Activated CD8-positive, alpha-beta memory T cell treated with anti-CD3 and anti-CD28 coated beads for 24 hours (primary cell): ENCODE results near the gene SEC31B.

Experiments
- DNase-seq: peaks from one replicate; pipeline ENCODE4 v3.0.0-alpha.2; 2020

SEC31B gene, protein sequence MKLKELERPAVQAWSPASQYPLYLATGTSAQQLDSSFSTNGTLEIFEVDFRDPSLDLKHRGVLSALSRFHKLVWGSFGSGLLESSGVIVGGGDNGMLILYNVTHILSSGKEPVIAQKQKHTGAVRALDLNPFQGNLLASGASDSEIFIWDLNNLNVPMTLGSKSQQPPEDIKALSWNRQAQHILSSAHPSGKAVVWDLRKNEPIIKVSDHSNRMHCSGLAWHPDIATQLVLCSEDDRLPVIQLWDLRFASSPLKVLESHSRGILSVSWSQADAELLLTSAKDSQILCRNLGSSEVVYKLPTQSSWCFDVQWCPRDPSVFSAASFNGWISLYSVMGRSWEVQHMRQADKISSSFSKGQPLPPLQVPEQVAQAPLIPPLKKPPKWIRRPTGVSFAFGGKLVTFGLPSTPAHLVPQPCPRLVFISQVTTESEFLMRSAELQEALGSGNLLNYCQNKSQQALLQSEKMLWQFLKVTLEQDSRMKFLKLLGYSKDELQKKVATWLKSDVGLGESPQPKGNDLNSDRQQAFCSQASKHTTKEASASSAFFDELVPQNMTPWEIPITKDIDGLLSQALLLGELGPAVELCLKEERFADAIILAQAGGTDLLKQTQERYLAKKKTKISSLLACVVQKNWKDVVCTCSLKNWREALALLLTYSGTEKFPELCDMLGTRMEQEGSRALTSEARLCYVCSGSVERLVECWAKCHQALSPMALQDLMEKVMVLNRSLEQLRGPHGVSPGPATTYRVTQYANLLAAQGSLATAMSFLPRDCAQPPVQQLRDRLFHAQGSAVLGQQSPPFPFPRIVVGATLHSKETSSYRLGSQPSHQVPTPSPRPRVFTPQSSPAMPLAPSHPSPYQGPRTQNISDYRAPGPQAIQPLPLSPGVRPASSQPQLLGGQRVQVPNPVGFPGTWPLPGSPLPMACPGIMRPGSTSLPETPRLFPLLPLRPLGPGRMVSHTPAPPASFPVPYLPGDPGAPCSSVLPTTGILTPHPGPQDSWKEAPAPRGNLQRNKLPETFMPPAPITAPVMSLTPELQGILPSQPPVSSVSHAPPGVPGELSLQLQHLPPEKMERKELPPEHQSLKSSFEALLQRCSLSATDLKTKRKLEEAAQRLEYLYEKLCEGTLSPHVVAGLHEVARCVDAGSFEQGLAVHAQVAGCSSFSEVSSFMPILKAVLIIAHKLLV

DNA sequence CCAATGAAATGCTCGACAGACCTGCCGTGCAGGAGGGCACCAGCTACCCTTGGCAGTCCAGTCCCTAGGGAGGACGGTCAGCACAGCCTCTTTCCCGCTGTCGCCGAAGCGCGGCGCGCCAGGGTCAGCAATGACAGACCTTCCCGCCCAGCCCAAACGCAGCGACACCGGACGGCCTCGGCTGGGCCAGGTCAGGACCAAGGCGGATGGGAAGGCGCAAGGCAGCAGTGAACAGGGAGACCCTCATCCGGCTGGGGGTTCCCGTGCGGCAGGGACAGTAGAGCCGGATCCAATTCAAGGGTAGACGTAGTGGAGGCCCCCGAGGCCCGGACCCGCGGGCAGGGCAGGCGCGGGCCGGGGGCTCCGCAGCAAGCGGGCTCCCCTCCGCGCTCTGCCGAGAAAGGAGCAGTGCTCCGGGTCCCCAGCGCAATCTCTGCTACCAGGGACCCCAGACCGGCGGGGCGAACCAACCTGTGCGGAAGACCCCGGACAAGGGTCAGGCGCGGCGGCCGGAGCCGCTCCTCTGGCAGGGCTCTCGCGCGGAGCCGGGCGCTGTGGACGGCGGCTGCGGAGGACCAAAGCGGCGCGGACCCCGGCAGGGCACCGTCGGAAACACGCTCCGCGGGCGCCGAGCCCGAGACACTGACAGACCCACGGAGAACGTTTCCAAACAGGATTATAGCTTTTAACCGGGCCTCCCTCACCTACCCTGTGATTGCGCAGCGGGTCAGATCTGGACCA, at the start of gene SEC31B:
SEC31B (minus strand) TSS at position 551 of the 741 bp plus-strand sequence. CDS start 2,909 bp downstream, outside the sequence.
- DNase-seq, result no peak

DNA sequence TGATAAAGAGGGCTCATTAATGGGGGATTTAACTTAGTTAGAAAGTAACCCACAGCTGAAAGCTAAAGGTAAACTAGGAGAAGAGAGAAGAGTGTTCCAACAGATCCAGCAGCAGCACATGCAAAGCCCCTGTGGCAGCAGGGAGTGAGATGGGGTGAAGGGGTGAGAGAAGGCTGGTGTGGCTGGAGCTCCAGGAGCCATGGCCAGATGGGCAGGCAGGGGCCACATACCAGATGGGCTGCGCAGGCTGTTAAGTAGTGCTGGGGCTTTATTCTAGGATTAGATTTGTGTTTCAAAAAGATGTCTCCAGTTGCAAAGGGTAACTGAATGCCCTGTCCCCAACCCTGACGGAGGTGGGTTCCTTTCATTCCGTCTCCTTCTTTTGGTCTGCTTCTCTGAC, 49.3 kb upstream of the SEC31B start:
- DNase-seq, result peak; percentile 13

DNA sequence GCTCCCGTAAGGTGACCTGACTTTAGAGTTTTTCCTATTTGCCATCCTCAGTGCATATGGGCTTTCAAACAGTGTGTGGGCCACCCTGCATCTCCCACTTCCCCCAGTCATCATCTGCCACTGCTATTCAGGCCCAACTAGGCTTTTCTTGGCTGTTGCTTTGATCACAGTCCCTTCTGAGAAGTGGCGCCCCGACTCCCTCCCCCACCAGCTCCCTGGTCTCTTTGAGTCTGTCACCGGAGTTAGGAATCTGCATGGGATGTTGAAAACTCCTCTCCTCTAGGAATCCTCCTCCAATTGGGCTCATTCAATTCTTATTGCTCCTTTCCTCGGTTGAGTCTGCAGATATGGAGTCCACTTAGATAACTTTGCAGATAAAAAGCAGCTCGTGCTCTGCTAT, 48.2 kb upstream of the SEC31B start:
- DNase-seq, result peak; percentile 43

DNA sequence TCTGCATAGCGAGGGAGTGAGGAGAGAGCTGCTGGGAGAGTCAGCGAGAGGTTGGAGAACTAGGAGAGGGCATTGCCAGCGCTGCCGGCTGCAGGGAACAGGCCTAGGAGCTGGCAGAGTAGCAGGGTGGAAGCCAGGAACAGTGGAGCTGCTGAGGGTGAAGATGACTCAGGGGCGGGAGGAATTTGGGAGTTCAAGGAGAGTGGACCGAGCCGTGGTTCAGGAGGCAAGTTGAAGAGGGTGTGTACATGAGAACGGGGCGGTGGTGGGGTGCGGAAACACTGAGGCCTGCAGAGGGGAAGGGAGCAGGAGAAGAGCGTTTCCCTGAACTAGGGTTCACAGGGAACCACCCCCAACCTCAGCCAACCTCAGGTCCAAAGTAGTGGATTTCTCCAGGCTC, 47.6 kb upstream of the SEC31B start:
- DNase-seq, result peak; percentile 30

- peak; percentile 21 for DNase-seq
Observed at GRCh38 chr10:100566561-100566960, 46.9 kb upstream of the SEC31B start.

- DNase-seq, result peak; percentile 43
Observed at GRCh38 chr10:100565206-100565985, 45.7 kb upstream of the SEC31B start.

DNA sequence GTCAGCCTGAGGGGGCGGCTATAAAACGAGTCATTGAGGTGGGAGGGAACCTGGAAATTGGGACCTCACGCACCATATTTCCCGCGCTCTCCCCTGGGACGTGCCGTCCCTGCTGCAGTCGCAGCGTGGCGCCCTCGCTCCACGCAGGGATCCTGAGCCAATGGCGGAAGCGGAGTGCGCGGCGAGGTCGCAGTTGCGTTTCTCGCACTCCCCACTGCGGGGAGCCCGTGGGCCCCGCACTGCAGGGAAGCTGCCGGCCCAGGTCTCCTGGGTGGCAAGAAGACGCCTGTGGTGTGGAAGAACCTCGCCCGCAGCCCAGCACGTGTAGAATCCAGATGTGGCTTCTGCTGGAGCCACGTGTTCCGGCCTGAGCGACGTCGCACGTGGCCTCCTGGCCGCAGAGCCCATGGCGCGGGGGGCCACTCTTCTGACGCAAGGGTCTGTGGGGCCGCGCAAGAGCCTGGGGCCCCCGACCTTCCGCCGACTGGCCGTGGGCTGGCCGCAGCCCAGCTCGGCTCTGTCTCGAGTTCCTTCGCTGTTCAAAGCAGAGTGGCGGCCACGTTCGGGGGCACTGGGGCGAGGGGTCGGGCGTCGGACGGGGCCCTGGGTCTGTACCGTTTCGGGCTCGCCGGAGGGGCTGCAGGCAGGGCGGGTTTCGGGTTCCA, 42.5 kb upstream of the SEC31B start:
- DNase-seq, result peak; percentile 88

GRCh38 chr10:100561005-100561404, 41.3 kb upstream of the SEC31B start:
- DNase-seq, result no peak

DNA sequence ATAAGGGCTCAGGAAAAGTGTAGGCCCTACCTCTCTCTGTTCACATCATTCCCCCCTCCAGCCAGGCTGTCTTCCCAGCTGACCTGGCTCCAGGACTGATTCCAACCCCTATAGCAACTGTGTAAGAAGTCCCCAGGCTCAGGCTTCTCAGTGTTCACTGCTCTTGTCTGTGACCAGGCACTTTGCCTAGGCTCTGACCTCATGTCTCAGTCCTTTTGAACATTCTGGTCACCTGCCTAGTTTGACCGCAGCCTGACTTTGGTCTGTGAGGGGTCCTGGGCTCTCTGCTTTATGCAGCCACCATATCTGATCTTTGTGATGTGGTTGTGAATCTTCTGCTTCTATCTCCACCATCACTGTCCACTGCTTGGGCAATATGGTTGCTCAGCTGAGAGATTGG, 40.6 kb upstream of the SEC31B start:
- DNase-seq, result no peak

- DNase-seq, result no peak
Observed at GRCh38 chr10:100554902-100555301, 35.2 kb upstream of the SEC31B start.

GRCh38 chr10:100553929-100554328, 34.3 kb upstream of the SEC31B start:
- DNase-seq, result no peak

DNA sequence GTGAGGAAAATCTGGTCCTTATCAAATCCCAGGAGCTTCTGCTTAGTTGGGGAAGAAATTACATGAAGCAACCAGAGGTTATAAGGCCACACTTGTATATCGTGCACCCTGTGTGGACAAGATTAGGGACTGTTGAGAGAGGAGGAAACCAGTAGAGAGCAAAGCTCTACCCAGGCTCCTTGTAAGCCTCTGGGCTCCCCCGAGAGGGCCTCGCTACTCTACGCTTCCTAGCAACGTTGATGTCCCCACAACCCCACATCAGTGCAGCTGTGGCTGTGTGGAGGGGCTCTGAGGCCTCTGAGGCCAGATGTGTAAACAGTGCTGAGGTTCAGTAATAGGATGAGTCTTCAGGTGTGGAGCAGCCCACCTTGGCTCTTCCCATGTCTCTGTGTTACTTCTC, 32.1 kb upstream of the SEC31B start:
- no peak for DNase-seq

- DNase-seq, result no peak
Observed at GRCh38 chr10:100551196-100551595, 31.5 kb upstream of the SEC31B start.

GRCh38 chr10:100544950-100545349, 25.3 kb upstream of the SEC31B start:
- no peak for DNase-seq

GRCh38 chr10:100537475-100537874, 17.8 kb upstream of the SEC31B start:
- DNase-seq, result no peak

GRCh38 chr10:100535715-100536353, 16.2 kb upstream of the SEC31B start, which contains the start of gene HIF1AN:
HIF1AN (plus strand) TSS chr10:100535943; CDS start chr10:100535959, 16 bp downstream.
- DNase-seq, result peak; percentile 90

DNA sequence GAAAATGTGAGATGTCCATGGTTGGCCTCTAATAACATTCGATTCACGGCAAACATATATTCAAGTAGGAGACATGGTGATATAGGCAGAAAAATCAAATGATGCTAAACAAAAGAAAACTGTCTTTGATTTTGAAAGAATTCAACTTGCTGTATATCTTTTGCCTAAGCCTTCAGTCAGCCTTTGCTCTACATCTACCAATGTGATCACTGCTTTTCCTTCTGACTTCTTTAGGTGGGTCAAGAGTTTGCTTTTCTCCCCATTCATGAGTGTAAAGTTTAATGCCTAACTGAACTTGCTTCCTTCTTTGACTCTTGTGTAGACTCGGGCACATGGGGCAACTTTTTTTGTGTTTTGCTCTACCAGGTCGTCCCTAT, 15.7 kb upstream of the SEC31B start:
- DNase-seq, result no peak

- no peak for DNase-seq
Observed at GRCh38 chr10:100534726-100535125, 15.1 kb upstream of the SEC31B start.

DNA sequence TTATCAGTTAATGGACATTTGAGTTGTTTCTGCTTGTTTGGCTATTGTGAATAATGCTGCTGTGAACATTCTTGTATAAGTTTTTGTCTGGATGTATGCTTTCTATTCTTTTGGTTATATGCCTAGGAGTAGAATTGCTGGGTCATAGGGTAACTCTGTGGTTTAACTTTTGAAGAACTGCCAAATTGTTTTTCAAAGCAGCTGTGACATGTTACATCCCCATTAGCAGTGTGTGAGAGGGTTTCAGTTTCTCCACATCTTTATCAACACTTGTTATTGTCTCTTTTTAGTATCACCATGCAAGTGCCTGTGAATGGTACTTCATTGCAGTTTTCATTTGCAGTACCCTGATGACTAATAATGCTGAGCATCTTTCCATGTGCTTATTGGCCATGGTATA, 12.1 kb upstream of the SEC31B start:
- DNase-seq, result no peak

DNA sequence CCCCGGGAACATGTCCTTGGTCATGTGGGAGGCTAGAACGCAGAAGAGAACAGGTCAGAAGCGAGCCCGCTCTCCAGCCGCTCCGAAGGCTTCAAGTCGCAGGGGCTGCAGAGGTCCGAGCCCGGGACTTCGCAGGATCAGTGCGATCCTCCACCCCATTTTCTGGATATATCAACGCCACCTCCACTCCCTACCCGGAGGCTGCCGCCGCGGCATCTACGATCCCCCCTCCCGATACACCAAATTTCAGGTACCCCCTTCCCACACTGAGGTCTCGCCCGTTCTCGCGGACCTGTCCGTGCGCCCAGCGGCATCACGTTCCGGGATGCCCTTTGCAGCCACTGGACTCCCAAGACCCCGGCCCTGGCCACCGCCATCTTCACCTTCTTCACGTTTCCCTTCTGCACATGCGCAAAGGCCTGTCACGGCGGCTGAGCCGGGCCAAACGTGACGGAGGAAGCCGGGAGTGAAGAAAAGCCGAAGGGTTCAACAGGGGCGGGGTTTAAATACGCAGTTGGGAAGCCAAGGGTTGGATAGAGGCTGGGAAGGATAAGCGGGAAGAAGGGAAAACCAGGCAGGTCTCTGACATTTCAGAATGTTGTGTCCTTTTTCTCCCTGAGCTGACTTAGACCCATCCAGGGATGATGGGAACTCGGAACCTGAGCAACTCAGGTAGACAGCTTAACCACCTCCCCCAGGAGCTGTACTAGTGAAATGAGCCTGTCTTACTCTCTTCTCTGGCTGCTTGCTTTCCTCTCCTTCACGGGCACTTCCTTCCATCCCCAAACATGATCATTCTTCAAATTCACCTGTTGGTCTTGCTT, 10.0 kb upstream of the SEC31B start, which contains the start of gene NDUFB8:
NDUFB8 (minus strand) TSS at position 397 of the 824 bp plus-strand sequence; CDS start at position 377, 20 bp downstream.
- DNase-seq, result peak; percentile 95
